ENCODE measurements around the gene PLEKHG1. TPM values are rescaled to one million over a fixed set of nuclear protein-coding genes. Genes with fewer than 3 reads are reported as not detected.

PLEKHG1 gene
- total RNA-seq, 1 donor from 2014 or later, result 135 TPM

GRCh38 chr6:150628908-150629307 is 29.2 kb downstream of the PLEKHG1 start:
- TF ChIP-seq CTCF (IDR thresholded peaks at IDR 0.05; ENCODE audit: unreplicated experiment), result no peak
- Mint-ChIP-seq H3K27me3 (ENCODE audit: unreplicated experiment) (peaks cover 7% of the 10 kb centered on the region), H3K27ac (ENCODE audit: unreplicated experiment) (no peak overlapping the region), H3K4me1 (ENCODE audit: unreplicated experiment) (peaks cover 74% of the 10 kb centered on the region), H3K4me3 (ENCODE audit: unreplicated experiment) (peak overlapping the region; percentile 7), H3K36me3 (ENCODE audit: low read depth, unreplicated experiment) (peaks cover 41% of the 10 kb centered on the region), H3K9me3 (ENCODE audit: unreplicated experiment) (no peaks in the 10 kb centered on the region)
- no peak for DNase-seq (ENCODE audit: low spot score)

- no peak for DNase-seq (ENCODE audit: low spot score)
- Mint-ChIP-seq H3K36me3 (ENCODE audit: low read depth, unreplicated experiment) (peaks cover 26% of the 10 kb centered on the region), H3K4me1 (ENCODE audit: unreplicated experiment) (peaks cover 82% of the 10 kb centered on the region), H3K27ac (ENCODE audit: unreplicated experiment) (no peak overlapping the region), H3K4me3 (ENCODE audit: unreplicated experiment) (no peak overlapping the region), H3K27me3 (ENCODE audit: unreplicated experiment) (peaks cover 3% of the 10 kb centered on the region), H3K9me3 (ENCODE audit: unreplicated experiment) (no peaks in the 10 kb centered on the region)
- TF ChIP-seq CTCF (IDR thresholded peaks at IDR 0.05; ENCODE audit: unreplicated experiment), result no peak
Observed at GRCh38 chr6:150631283-150631983, 31.7 kb downstream of the PLEKHG1 start.

GRCh38 chr6:150631984-150632642 is 32.4 kb downstream of the PLEKHG1 start:
- no peak for TF ChIP-seq CTCF (IDR thresholded peaks at IDR 0.05; ENCODE audit: unreplicated experiment)
- H3K27me3 Mint-ChIP-seq (ENCODE audit: unreplicated experiment), result peaks cover 3% of the 10 kb centered on the region
- peaks cover 22% of the 10 kb centered on the region for H3K36me3 Mint-ChIP-seq (ENCODE audit: low read depth, unreplicated experiment)
- H3K27ac Mint-ChIP-seq (ENCODE audit: unreplicated experiment), result no peak overlapping the region
- H3K4me3 Mint-ChIP-seq (ENCODE audit: unreplicated experiment), result no peak overlapping the region
- peaks cover 83% of the 10 kb centered on the region for H3K4me1 Mint-ChIP-seq (ENCODE audit: unreplicated experiment)
- no peak for DNase-seq (ENCODE audit: low spot score)
- no peaks in the 10 kb centered on the region for H3K9me3 Mint-ChIP-seq (ENCODE audit: unreplicated experiment)

GRCh38 chr6:150632785-150633485 is 33.2 kb downstream of the PLEKHG1 start:
- Mint-ChIP-seq H3K27ac (ENCODE audit: unreplicated experiment) (peak overlapping the region; percentile 74), H3K4me3 (ENCODE audit: unreplicated experiment) (no peak overlapping the region), H3K4me1 (ENCODE audit: unreplicated experiment) (peaks cover 83% of the 10 kb centered on the region), H3K36me3 (ENCODE audit: low read depth, unreplicated experiment) (peaks cover 22% of the 10 kb centered on the region), H3K27me3 (ENCODE audit: unreplicated experiment) (peaks cover 3% of the 10 kb centered on the region), H3K9me3 (ENCODE audit: unreplicated experiment) (no peaks in the 10 kb centered on the region)
- DNase-seq (ENCODE audit: low spot score), result no peak
- no peak for TF ChIP-seq CTCF (IDR thresholded peaks at IDR 0.05; ENCODE audit: unreplicated experiment)

GRCh38 chr6:150633486-150633834 is 33.8 kb downstream of the PLEKHG1 start:
- peaks cover 83% of the 10 kb centered on the region for H3K4me1 Mint-ChIP-seq (ENCODE audit: unreplicated experiment)
- peak overlapping the region; percentile 74 for H3K27ac Mint-ChIP-seq (ENCODE audit: unreplicated experiment)
- DNase-seq (ENCODE audit: low spot score), result no peak
- no peak for TF ChIP-seq CTCF (IDR thresholded peaks at IDR 0.05; ENCODE audit: unreplicated experiment)
- no peaks in the 10 kb centered on the region for H3K9me3 Mint-ChIP-seq (ENCODE audit: unreplicated experiment)
- peaks cover 3% of the 10 kb centered on the region for H3K27me3 Mint-ChIP-seq (ENCODE audit: unreplicated experiment)
- H3K36me3 Mint-ChIP-seq (ENCODE audit: low read depth, unreplicated experiment), result peaks cover 22% of the 10 kb centered on the region
- peak overlapping the region; percentile 5 for H3K4me3 Mint-ChIP-seq (ENCODE audit: unreplicated experiment)

Measured in endothelial cell (in vitro differentiated cells).